GM23338 (cell line): Measurements from ENCODE around the gene SERPINB13. TPM values are rescaled to one million over a fixed set of nuclear protein-coding genes. Genes with fewer than 3 reads are reported as not detected.

Source experiments
- ATAC-seq: fragments of 200-7000 bp; cut with Tn5 transposase; 3 replicates; pipeline ENCODE4 v1.9.1; 2020
- DNase-seq: peaks from one replicate; pipeline ENCODE4 v3.0.0-alpha.2; 2015; ENCODE audit warnings: low spot score
- H2AFZ ChIP-seq: fragments of 200-600 bp; sonication (generic); 2 replicates; pipeline ENCODE4 v1.8.0; 2016; ENCODE audit warnings: antibody characterized with exemption, mild to moderate bottlenecking, moderate library complexity
- H3F3A ChIP-seq: fragments of 200-600 bp; sonication (generic); replicated peaks from 2 replicates; pipeline ENCODE4 v1.8.0; 2017; ENCODE audit warnings: antibody characterized with exemption, mixed run types, low read depth
- H3K27ac ChIP-seq: fragments of 200-600 bp; sonication (generic); 2 replicates; pipeline ENCODE4 v1.6.1; 2016; ENCODE audit warnings: low read depth
- H3K27me3 ChIP-seq: fragments of 200-600 bp; sonication (generic); 2 replicates; pipeline ENCODE4 v1.8.0; 2016; ENCODE audit warnings: mild to moderate bottlenecking, mixed run types, moderate library complexity; ENCODE audit not compliant: insufficient read depth
- H3K36me3 ChIP-seq: fragments of 200-600 bp; sonication (generic); 2 replicates; pipeline ENCODE4 v1.8.0; 2016; ENCODE audit warnings: mild to moderate bottlenecking; ENCODE audit not compliant: insufficient read depth
- H3K4me1 ChIP-seq: fragments of 200-600 bp; sonication (generic); 2 replicates; pipeline ENCODE4 v1.8.0; 2016; ENCODE audit warnings: mild to moderate bottlenecking, moderate library complexity; ENCODE audit not compliant: insufficient read depth
- H3K4me2 ChIP-seq: fragments of 200-600 bp; sonication (generic); 2 replicates; pipeline ENCODE4 v1.7.1; 2017; ENCODE audit warnings: mixed run types
- H3K4me3 ChIP-seq: fragments of 200-600 bp; sonication (generic); 2 replicates; pipeline ENCODE4 v1.6.1; 2016; ENCODE audit warnings: mixed run types
- H3K79me2 ChIP-seq: fragments of 200-600 bp; sonication (generic); replicated peaks from 2 replicates; pipeline ENCODE4 v1.8.0; 2017; ENCODE audit warnings: mild to moderate bottlenecking; ENCODE audit not compliant: insufficient read depth
- H3K9me2 ChIP-seq: fragments of 200-600 bp; sonication (generic); 2 replicates; pipeline ENCODE4 v1.8.0; 2017; ENCODE audit not compliant: insufficient read depth
- H4K20me1 ChIP-seq: fragments of 200-600 bp; sonication (generic); replicated peaks from 2 replicates; pipeline ENCODE4 v1.8.0; 2017; ENCODE audit warnings: mild to moderate bottlenecking; ENCODE audit not compliant: insufficient read depth
- H3K27ac Mint-ChIP-seq: 2 replicates; pipeline ENCODE4 v1.8.0; 2020; ENCODE audit warnings: inconsistent platforms, mild to moderate bottlenecking, moderate library complexity, mixed read lengths
- H3K27me3 Mint-ChIP-seq: 3 replicates; pipeline ENCODE4 v1.8.0; 2022; ENCODE audit warnings: low read depth, mild to moderate bottlenecking, moderate library complexity, mixed read lengths, inconsistent platforms; ENCODE audit not compliant: insufficient read depth, poor library complexity
- H3K36me3 Mint-ChIP-seq: 3 replicates; pipeline ENCODE4 v1.8.0; 2021; ENCODE audit warnings: low read depth, mild to moderate bottlenecking, inconsistent platforms, moderate library complexity, mixed read lengths
- H3K4me1 Mint-ChIP-seq: 3 replicates; pipeline ENCODE4 v1.8.0; 2020; ENCODE audit warnings: mild to moderate bottlenecking, inconsistent platforms, mixed read lengths
- H3K4me3 Mint-ChIP-seq: 3 replicates; pipeline ENCODE4 v1.8.0; 2021; ENCODE audit warnings: moderate library complexity, mild to moderate bottlenecking, inconsistent platforms, mixed read lengths
- H3K9me3 Mint-ChIP-seq: 3 replicates; pipeline ENCODE4 v1.8.0; 2020; ENCODE audit warnings: moderate library complexity, mild to moderate bottlenecking, inconsistent platforms, mixed read lengths
- CREB1 ChIP-seq: fragments of 250-450 bp; sonication (Bioruptor Pico); IDR thresholded peaks from 2 replicates; pipeline ENCODE4 v1.5.0; 2020; ENCODE audit warnings: low read depth, mild to moderate bottlenecking, moderate library complexity
- ETS1 ChIP-seq: IDR thresholded peaks from 2 replicates; pipeline ENCODE4 v1.6.1; 2016; ENCODE audit warnings: antibody characterized with exemption
- EZH2 ChIP-seq: fragments of 200-600 bp; sonication (generic); IDR thresholded peaks from one replicate; pipeline ENCODE4 v1.8.0; 2017; ENCODE audit warnings: antibody characterized with exemption, mild to moderate bottlenecking, low read depth; ENCODE audit not compliant: unreplicated experiment
- EZH2phosphoT487 ChIP-seq: fragments of 200-600 bp; sonication (generic); IDR thresholded peaks from one replicate; pipeline ENCODE4 v1.8.1; 2018; ENCODE audit warnings: antibody characterized with exemption; ENCODE audit not compliant: unreplicated experiment
- NANOG ChIP-seq: IDR thresholded peaks from 2 replicates; pipeline ENCODE4 v1.6.1; 2016; ENCODE audit warnings: antibody characterized with exemption, borderline replicate concordance
- POLR2AphosphoS5 ChIP-seq: IDR thresholded peaks from 2 replicates; pipeline ENCODE4 v1.6.1; 2016; ENCODE audit warnings: antibody characterized with exemption, low read depth
- REST ChIP-seq: IDR thresholded peaks from one replicate; pipeline ENCODE4 v1.6.1; 2018; ENCODE audit warnings: antibody characterized with exemption; ENCODE audit not compliant: unreplicated experiment
- STAT1 ChIP-seq: IDR thresholded peaks from one replicate; pipeline ENCODE4 v1.6.1; 2016; ENCODE audit warnings: antibody characterized with exemption; ENCODE audit not compliant: unreplicated experiment
- ZNF331 ChIP-seq: fragments of 250-450 bp; sonication (Bioruptor Pico); IDR thresholded peaks from 2 replicates; pipeline ENCODE4 v1.5.0; 2020; ENCODE audit warnings: low read depth, mild to moderate bottlenecking, moderate library complexity
- polyA plus RNA-seq: library from polyadenylated mRNA; unstranded; fragments of >200 nt; fragmentation: Nextera tagmentation; extraction: Ambion mirVana; gene quantifications from 2 replicates; pipeline ENCODE4 v1.2.1, GENCODE V29; 2016
- total RNA-seq: library from RNA; depleted of rRNA; stranded (reverse); fragments of >200 nt; shearing (Covaris generic); gene quantifications from 2 replicates; pipeline ENCODE4 v1.2.3, GENCODE V29; 2014
- TF ChIP-seq, protein P1 (sequence below), 2 experiments: fragments of 200-600 bp in 1 of 2; sonication (generic) in 1 of 2; conservative IDR thresholded peaks; 2 replicates each; pipeline versions ENCODE4 v1.5.1 to v1.6.1; 2016 to 2017; ENCODE audit warnings: antibody characterized with exemption in 2 of 2, low read depth in 2 of 2, mild to moderate bottlenecking in 2 of 2, moderate library complexity in 1 of 2

SERPINB13 gene
- total and polyA plus RNA-seq, 2 experiments from 2014 or later, result not detected

GRCh38 chr18:63551769-63552168 is 35.4 kb upstream of the SERPINB13 start (continued):
- TF ChIP-seq CREB1, result no peak
- no peak for TF ChIP-seq ZNF331 (CRISPR knock-in tag)
- TF ChIP-seq EZH2phosphoT487, result no peak
- TF ChIP-seq NANOG, result no peak
- TF ChIP-seq STAT1, result no peak
- TF ChIP-seq ETS1, result no peak

DNA sequence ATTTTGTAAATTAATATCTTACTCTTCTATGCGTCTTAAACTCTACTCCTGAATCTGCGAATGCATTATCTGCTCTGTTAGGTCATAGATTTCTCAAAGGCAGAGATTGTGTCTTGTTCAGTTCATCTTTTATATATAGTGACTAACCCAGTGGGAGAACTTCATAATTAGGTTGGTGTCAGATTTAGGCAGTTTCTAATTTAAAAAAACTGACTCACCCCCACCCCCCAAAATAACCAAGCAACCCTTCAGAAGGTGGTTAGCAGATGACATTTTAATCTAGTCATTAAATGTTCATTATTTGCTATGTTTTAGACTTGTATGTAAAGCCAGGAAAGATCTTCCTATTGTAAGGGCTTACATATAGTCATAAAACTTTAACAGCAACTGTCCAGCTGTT is 34.6 kb upstream of the SERPINB13 start:
- Histone ChIP-seq H2AFZ (no peak overlapping the region), H3K36me3 (no peaks in the 10 kb centered on the region), H3K27me3 (no peaks in the 10 kb centered on the region), H3K4me2 (no peak overlapping the region), H4K20me1 (no peaks in the 10 kb centered on the region), H3K79me2 (no peaks in the 10 kb centered on the region), H3K4me1 (no peaks in the 10 kb centered on the region), H3F3A (no peaks in the 10 kb centered on the region), H3K4me3 (no peak overlapping the region), H3K9me2 (peaks cover 7% of the 10 kb centered on the region; the same call in 1 of the 2 replicates), H3K27ac (no peak overlapping the region)
- no peaks in the 10 kb centered on the region for H3K4me1 Mint-ChIP-seq
- H3K36me3 Mint-ChIP-seq, result no peaks in the 10 kb centered on the region
- TF ChIP-seq CREB1, result no peak
- no peak for TF ChIP-seq EZH2
- no peak for TF ChIP-seq EZH2phosphoT487
- TF ChIP-seq, protein P1, sequence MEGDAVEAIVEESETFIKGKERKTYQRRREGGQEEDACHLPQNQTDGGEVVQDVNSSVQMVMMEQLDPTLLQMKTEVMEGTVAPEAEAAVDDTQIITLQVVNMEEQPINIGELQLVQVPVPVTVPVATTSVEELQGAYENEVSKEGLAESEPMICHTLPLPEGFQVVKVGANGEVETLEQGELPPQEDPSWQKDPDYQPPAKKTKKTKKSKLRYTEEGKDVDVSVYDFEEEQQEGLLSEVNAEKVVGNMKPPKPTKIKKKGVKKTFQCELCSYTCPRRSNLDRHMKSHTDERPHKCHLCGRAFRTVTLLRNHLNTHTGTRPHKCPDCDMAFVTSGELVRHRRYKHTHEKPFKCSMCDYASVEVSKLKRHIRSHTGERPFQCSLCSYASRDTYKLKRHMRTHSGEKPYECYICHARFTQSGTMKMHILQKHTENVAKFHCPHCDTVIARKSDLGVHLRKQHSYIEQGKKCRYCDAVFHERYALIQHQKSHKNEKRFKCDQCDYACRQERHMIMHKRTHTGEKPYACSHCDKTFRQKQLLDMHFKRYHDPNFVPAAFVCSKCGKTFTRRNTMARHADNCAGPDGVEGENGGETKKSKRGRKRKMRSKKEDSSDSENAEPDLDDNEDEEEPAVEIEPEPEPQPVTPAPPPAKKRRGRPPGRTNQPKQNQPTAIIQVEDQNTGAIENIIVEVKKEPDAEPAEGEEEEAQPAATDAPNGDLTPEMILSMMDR (conservative IDR thresholded peaks at IDR 0.05; ENCODE audit: low read depth in 2 of 2), result no peak
- TF ChIP-seq REST, result no peak
- no peak for TF ChIP-seq POLR2AphosphoS5
- no peak for TF ChIP-seq ETS1
- H3K9me3 Mint-ChIP-seq, result no peaks in the 10 kb centered on the region
- H3K27ac Mint-ChIP-seq, result no peak overlapping the region
- no peak for ATAC-seq
- DNase-seq, result no peak
- no peaks in the 10 kb centered on the region for H3K27me3 Mint-ChIP-seq
- H3K4me3 Mint-ChIP-seq, result no peak overlapping the region
